ENCODE measurements around the gene RTL1.

RTL1 gene

GRCh38 chr14:100834794-100835547 is 68.6 kb downstream of the RTL1 start:
- no peak for DNase-seq (ENCODE audit: low spot score)

GRCh38 chr14:100834082-100834793 is 69.3 kb downstream of the RTL1 start:
- DNase-seq (ENCODE audit: low spot score) = no peak

GRCh38 chr14:100832311-100832960 is 71.1 kb downstream of the RTL1 start:
- DNase-seq (ENCODE audit: low spot score) = no peak

- DNase-seq (ENCODE audit: low spot score) = no peak
These were observed 72.8 kb downstream of the RTL1 start for GRCh38 chr14:100830681-100831080.

Measured in hematopoietic multipotent progenitor cell treated with erythropoietin and hydrocortisone succinate and interleukin-3 and kit ligand, for 17 days (in vitro differentiated cells).